ENCODE data around the gene DYSF. TPM values are rescaled to one million over a fixed set of nuclear protein-coding genes. Genes with fewer than 3 reads are reported as not detected.

Gene DYSF
- total RNA-seq, 1 experiment from 2014 or later: 0.89 TPM

GRCh38 chr2:71538241-71538640, 84.9 kb downstream of the DYSF start (continued):
- TF ChIP-seq REST (IDR thresholded peaks at IDR 0.05; ENCODE audit: low read depth) (no peak), ATF3 (IDR thresholded peaks at IDR 0.05) (no peak), EGR1 (IDR thresholded peaks at IDR 0.05; ENCODE audit: low read depth) (no peak), POLR2A (IDR thresholded peaks at IDR 0.05; ENCODE audit: borderline replicate concordance, extremely low read depth, insufficient read depth, insufficient read length) (no peak)

GRCh38 chr2:71538656-71539265, 85.4 kb downstream of the DYSF start:
- no peak overlapping the region for H3K4me3 ChIP-seq (replicated peaks in 1 of 2; ENCODE audit: low read depth in 1 of 2, low read length in 2 of 2)
- H3K9me2 ChIP-seq (ENCODE audit: insufficient read depth): no peaks in the 10 kb centered on the region
- no peaks in the 10 kb centered on the region for H3K9me3 ChIP-seq (ENCODE audit: control insufficient read depth in 1 of 2, insufficient read depth in 1 of 2, low read depth in 1 of 2, low read length in 2 of 2)
- no TSS peak for BruUV-seq (replicated peaks)
- no peak for DNase-seq (ENCODE audit: low read depth, low spot score)
- no peaks in the 10 kb centered on the region for H3K36me3 ChIP-seq (ENCODE audit: control insufficient read depth in 1 of 2, insufficient read depth in 2 of 2, low read length in 2 of 2)
- no peaks in the 10 kb centered on the region for H3K27me3 ChIP-seq (ENCODE audit: insufficient read depth, low read length)
- CTCF ChIA-PET: no interaction called here
- H3K4me1 ChIP-seq (ENCODE audit: control insufficient read depth in 1 of 2, insufficient read depth in 2 of 2, low read length in 2 of 2): no peaks in the 10 kb centered on the region
- no peaks in the 10 kb centered on the region for H4K20me1 ChIP-seq (ENCODE audit: insufficient read depth)
- no peak overlapping the region for H3K9ac ChIP-seq (ENCODE audit: low read length)
- ATAC-seq: no peak
- H3K27ac ChIP-seq (ENCODE audit: low read depth, low read length): no peak overlapping the region
- no peak overlapping the region for H3K4me2 ChIP-seq (ENCODE audit: low read length)
- RAD21 ChIA-PET (ENCODE audit: low non-redundant PET in 1 of 2, low total read pairs in 2 of 2, uncharacterized antibody in 2 of 2, unreplicated experiment in 2 of 2): no interaction called here
- POLR2A ChIA-PET: no interaction called here
- intact Hi-C loops (cut with micrococcal nuclease): no loop called here
- H2AFZ ChIP-seq (ENCODE audit: low read depth, low read length, poor library complexity, severe bottlenecking): no peak overlapping the region
- H3K79me2 ChIP-seq (ENCODE audit: insufficient read depth, low read length): no peaks in the 10 kb centered on the region
- TF ChIP-seq REST (IDR thresholded peaks at IDR 0.05; ENCODE audit: low read depth): no peak
- TF ChIP-seq ZFX (IDR thresholded peaks at IDR 0.05): no peak
- TF ChIP-seq ZNF274 (IDR thresholded peaks at IDR 0.05; ENCODE audit: low read depth, low read length): no peak
- TF ChIP-seq EGR1 (IDR thresholded peaks at IDR 0.05; ENCODE audit: low read depth): no peak
- no peak for TF ChIP-seq RAD21 (IDR thresholded peaks at IDR 0.05; ENCODE audit: low read depth)
- no peak for TF ChIP-seq POLR2A (IDR thresholded peaks at IDR 0.05; ENCODE audit: borderline replicate concordance, extremely low read depth, insufficient read depth, insufficient read length)
- no peak for TF ChIP-seq SRF (IDR thresholded peaks at IDR 0.05; ENCODE audit: low read depth)
- no peak for TF ChIP-seq CBX3 (IDR thresholded peaks at IDR 0.05; ENCODE audit: low read depth)
- no peak for TF ChIP-seq CTCF (IDR thresholded peaks at IDR 0.05 in 2 of 3, conservative IDR thresholded peaks at IDR 0.05 in 1 of 3; ENCODE audit: borderline replicate concordance in 1 of 3, insufficient read depth in 1 of 3, low read depth in 2 of 3, low read length in 2 of 3)
- no peak for TF ChIP-seq SIN3A (IDR thresholded peaks at IDR 0.05; ENCODE audit: low read depth)
- TF ChIP-seq TCF7L2 (IDR thresholded peaks at IDR 0.05; ENCODE audit: borderline replicate concordance, extremely low read depth, insufficient read depth, insufficient read length): no peak
- TF ChIP-seq ELF1 (IDR thresholded peaks at IDR 0.05; ENCODE audit: borderline replicate concordance, low read depth): no peak
- no peak for TF ChIP-seq EZH2 (IDR thresholded peaks at IDR 0.05)
- no peak for TF ChIP-seq CEBPB (IDR thresholded peaks at IDR 0.05; ENCODE audit: low read depth)
- no peak for TF ChIP-seq JUND (IDR thresholded peaks at IDR 0.05)
- TF ChIP-seq FOSL1 (IDR thresholded peaks at IDR 0.05; ENCODE audit: low read depth): no peak
